Loucy (cell line): ENCODE data around the gene PPM1F.

Source experiments
- H2AFZ ChIP-seq: fragments of 200-600 bp; sonication (generic); 2 replicates; pipeline ENCODE4 v1.6.0; 2016; ENCODE audit warnings: antibody characterized with exemption, mild to moderate bottlenecking, low read length, moderate library complexity
- H3F3A ChIP-seq: fragments of 200-600 bp; 2 replicates; pipeline ENCODE4 v1.6.0; 2016; ENCODE audit warnings: antibody characterized with exemption, low read depth, mild to moderate bottlenecking
- H3K27me3 ChIP-seq: fragments of 200-600 bp; sonication (generic); 2 replicates; pipeline ENCODE4 v1.6.1; 2014; ENCODE audit warnings: low read length, mild to moderate bottlenecking; ENCODE audit not compliant: insufficient read depth, poor library complexity, severe bottlenecking
- H3K36me3 ChIP-seq: fragments of 200-600 bp; sonication (generic); 2 replicates; pipeline ENCODE4 v1.6.1; 2016; ENCODE audit warnings: low read length; ENCODE audit not compliant: insufficient read depth
- H3K4me1 ChIP-seq: fragments of 200-600 bp; sonication (generic); 2 replicates; pipeline ENCODE4 v1.5.1; 2014; ENCODE audit warnings: low read length, mild to moderate bottlenecking; ENCODE audit not compliant: insufficient read depth, poor library complexity, severe bottlenecking
- H3K4me2 ChIP-seq: fragments of 200-600 bp; sonication (generic); 2 replicates; pipeline ENCODE4 v1.6.0; 2014; ENCODE audit warnings: antibody characterized with exemption, low read length, low read depth, mild to moderate bottlenecking; ENCODE audit not compliant: poor library complexity, severe bottlenecking
- H3K4me3 ChIP-seq: fragments of 200-600 bp; sonication (generic); 2 replicates; pipeline ENCODE4 v1.5.1; 2014; ENCODE audit warnings: low read length, mild to moderate bottlenecking, mixed read lengths; ENCODE audit not compliant: poor library complexity, severe bottlenecking
- H3K79me2 ChIP-seq: fragments of 200-600 bp; sonication (generic); 2 replicates; pipeline ENCODE4 v1.6.1; 2014; ENCODE audit warnings: low read length; ENCODE audit not compliant: insufficient read depth
- H3K9ac ChIP-seq: fragments of 200-600 bp; sonication (generic); 2 replicates; pipeline ENCODE4 v1.6.0; 2014; ENCODE audit warnings: mild to moderate bottlenecking, low read depth, low read length, moderate library complexity; ENCODE audit not compliant: poor library complexity, severe bottlenecking
- H3K9me2 ChIP-seq: fragments of 200-600 bp; sonication (generic); replicated peaks from 2 replicates; pipeline ENCODE4 v1.6.1; 2016; ENCODE audit warnings: low read depth, low read length, mixed read lengths
- H3K9me3 ChIP-seq: fragments of 200-600 bp; sonication (generic); 2 replicates; pipeline ENCODE4 v1.6.1; 2014; ENCODE audit warnings: mild to moderate bottlenecking, antibody characterized with exemption, low read length, low read depth; ENCODE audit not compliant: insufficient read depth
- H4K20me1 ChIP-seq: fragments of 200-600 bp; sonication (generic); 2 replicates; pipeline ENCODE4 v1.6.0; 2014; ENCODE audit warnings: antibody characterized with exemption, low read length, mild to moderate bottlenecking; ENCODE audit not compliant: insufficient read depth, poor library complexity, severe bottlenecking
- CTCF ChIP-seq: fragments of 200-600 bp; sonication (generic); conservative IDR thresholded peaks from 2 replicates; pipeline ENCODE4 v1.5.1; 2014; ENCODE audit warnings: mild to moderate bottlenecking, antibody characterized with exemption, low read length
- EZH2phosphoT487 ChIP-seq: fragments of 200-600 bp; IDR thresholded peaks from 2 replicates; pipeline ENCODE4 v1.6.1; 2018; ENCODE audit warnings: antibody characterized with exemption, mild to moderate bottlenecking, moderate library complexity, borderline replicate concordance

PPM1F gene

GRCh38 chr22:21959274-21960074 lies 6.8 kb upstream of the PPM1F start:
- H3K36me3 ChIP-seq = peaks cover 9% of the 10 kb centered on the region; the same call in 1 of the 2 replicates
- no peaks in the 10 kb centered on the region for H3K4me1 ChIP-seq
- H3K4me3 ChIP-seq = no peak overlapping the region
- H3K4me2 ChIP-seq = no peak overlapping the region
- H3K9ac ChIP-seq = no peak overlapping the region
- H3K9me3 ChIP-seq = no peaks in the 10 kb centered on the region
- H3F3A ChIP-seq = no peaks in the 10 kb centered on the region
- no peaks in the 10 kb centered on the region for H3K9me2 ChIP-seq
- H2AFZ ChIP-seq = no peak overlapping the region
- H3K79me2 ChIP-seq = no peaks in the 10 kb centered on the region
- no peaks in the 10 kb centered on the region for H3K27me3 ChIP-seq
- TF ChIP-seq CTCF (no peak), EZH2phosphoT487 (no peak)
- no peaks in the 10 kb centered on the region for H4K20me1 ChIP-seq

DNA sequence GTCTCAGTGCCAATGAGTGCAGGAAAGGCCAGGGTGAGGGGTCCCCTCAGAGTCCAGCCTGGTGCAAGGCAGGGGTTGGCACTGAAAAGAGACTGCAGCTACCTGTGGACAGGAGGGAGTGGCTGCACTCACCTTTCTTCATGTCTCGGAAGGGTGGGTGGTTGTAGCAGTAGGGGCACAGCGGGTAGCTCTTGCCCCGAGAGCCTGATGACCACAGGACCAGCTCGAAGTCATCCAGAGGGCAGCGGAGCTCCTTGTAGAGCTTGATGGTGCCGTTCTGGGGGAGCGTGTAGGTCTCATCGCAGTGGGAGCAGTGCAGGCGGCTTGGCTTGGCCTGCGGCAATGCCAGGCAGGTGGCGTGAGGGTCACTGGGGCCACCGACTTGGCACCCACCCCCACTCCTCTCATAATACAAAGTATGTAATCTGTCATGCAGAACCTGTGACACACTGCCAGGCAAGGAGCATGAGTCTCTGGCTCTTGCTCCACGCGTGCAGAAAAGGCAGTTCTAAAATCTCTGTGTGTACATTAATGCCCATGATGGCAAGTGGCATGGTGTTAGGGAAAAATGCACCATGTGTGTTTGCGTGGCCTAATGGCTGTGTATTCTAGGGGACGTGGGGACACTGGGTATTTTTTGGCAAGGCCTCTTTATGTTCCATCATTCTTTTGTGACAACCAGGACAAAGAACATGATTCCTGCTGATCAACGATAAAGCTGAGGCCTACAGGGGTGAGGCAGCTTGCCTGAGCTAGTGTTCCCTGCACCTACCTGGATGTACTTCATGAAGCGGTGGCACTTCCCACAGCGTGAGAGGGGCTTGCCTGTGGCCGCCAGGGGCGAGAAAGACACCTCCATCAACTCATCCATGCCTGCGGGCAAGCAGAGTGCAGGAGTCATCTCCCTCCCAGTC lies 6.0 kb upstream of the PPM1F start:
- no peak for TF ChIP-seq EZH2phosphoT487
- TF ChIP-seq CTCF = no peak
- no peaks in the 10 kb centered on the region for H3F3A ChIP-seq

DNA sequence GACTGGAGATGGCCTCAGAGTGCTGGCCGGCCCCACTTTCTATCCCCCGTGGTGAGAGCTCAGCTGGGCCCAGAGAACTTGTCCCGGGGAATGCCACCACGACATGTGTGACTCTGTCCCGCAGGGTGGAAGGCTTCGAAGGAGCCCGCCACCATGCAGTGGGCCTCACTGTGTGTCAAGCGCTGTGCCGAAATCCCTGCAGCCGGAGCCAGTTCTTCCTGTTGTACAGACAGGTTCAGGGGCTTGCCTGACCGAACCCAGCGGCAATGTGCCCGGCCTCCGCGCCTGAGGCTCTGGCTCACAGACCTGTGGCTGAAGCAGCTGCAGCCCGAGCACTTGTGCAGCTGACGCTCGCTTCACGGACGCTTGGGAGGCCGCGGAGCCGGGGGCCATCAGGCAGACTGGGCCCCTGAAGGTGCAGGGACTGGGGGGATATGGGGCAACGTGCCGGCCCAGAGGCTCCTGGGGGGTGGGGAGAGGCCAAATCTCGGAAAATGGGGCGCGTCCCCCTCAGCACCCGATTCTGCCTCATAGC lies 650 bp downstream of the PPM1F start:
- Histone ChIP-seq H3K9ac (peak overlapping the region; percentile 90), H3K36me3 (no peaks in the 10 kb centered on the region), H3F3A (no peaks in the 10 kb centered on the region), H3K9me2 (no peaks in the 10 kb centered on the region), H3K79me2 (peaks cover 31% of the 10 kb centered on the region), H2AFZ (peak overlapping the region; percentile 86; the same call in 1 of the 2 replicates), H3K4me1 (peaks cover 37% of the 10 kb centered on the region), H3K9me3 (no peaks in the 10 kb centered on the region), H3K27me3 (no peaks in the 10 kb centered on the region), H4K20me1 (no peaks in the 10 kb centered on the region), H3K4me2 (peak overlapping the region; percentile 95), H3K4me3 (peak overlapping the region; percentile 99)
- TF ChIP-seq EZH2phosphoT487 (no peak), CTCF (no peak)

More for the DNA sequence above, 6.0 kb upstream of the PPM1F start:
- Histone ChIP-seq H3K4me1 (no peaks in the 10 kb centered on the region), H3K9me3 (no peaks in the 10 kb centered on the region), H3K79me2 (no peaks in the 10 kb centered on the region), H3K4me3 (no peak overlapping the region), H3K36me3 (peaks cover 9% of the 10 kb centered on the region; the same call in 1 of the 2 replicates), H4K20me1 (no peaks in the 10 kb centered on the region), H3K9ac (no peak overlapping the region), H3K4me2 (no peak overlapping the region), H2AFZ (no peak overlapping the region), H3K9me2 (no peaks in the 10 kb centered on the region), H3K27me3 (no peaks in the 10 kb centered on the region)
